H9 (cell line): ENCODE measurements around the gene ATP6V0E1. TPM values are rescaled to one million over a fixed set of nuclear protein-coding genes. Genes with fewer than 3 reads are reported as not detected.

Experiments
- DNase-seq: peaks from one replicate; pipeline ENCODE4 v3.0.0-alpha.2; 2017
- H2AFZ ChIP-seq: one replicate; pipeline ENCODE4 v1.6.1; 2013; ENCODE audit warnings: mild to moderate bottlenecking, low read length, control low read depth, moderate library complexity
- H2AK5ac ChIP-seq: 2 replicates; pipeline ENCODE4 v1.6.1; 2013; ENCODE audit warnings: low read length, control low read depth, mixed read lengths; ENCODE audit not compliant: insufficient read length
- H2BK120ac ChIP-seq: one replicate; pipeline ENCODE4 v1.6.1; 2013; ENCODE audit warnings: low read depth, mild to moderate bottlenecking, low read length, control low read depth, inconsistent platforms; ENCODE audit not compliant: poor library complexity, severe bottlenecking
- H2BK12ac ChIP-seq: 2 replicates; pipeline ENCODE4 v1.6.1; 2013; ENCODE audit warnings: low read length, control low read depth, mixed read lengths, low read depth; ENCODE audit not compliant: insufficient read length
- H2BK15ac ChIP-seq: 2 replicates; pipeline ENCODE4 v1.6.1; 2013; ENCODE audit warnings: low read depth, low read length, control low read depth
- H2BK20ac ChIP-seq: one replicate; pipeline ENCODE4 v1.6.1; 2013; ENCODE audit warnings: low read depth, mild to moderate bottlenecking, low read length, control low read depth, inconsistent platforms; ENCODE audit not compliant: poor library complexity, severe bottlenecking
- H2BK5ac ChIP-seq: 2 replicates; pipeline ENCODE4 v1.6.1; 2013; ENCODE audit warnings: low read length, control low read depth, mixed read lengths; ENCODE audit not compliant: insufficient read length
- H3K14ac ChIP-seq: 2 replicates; pipeline ENCODE4 v1.6.1; 2013; ENCODE audit warnings: low read length, control low read depth; ENCODE audit not compliant: insufficient read depth
- H3K18ac ChIP-seq: 2 replicates; pipeline ENCODE4 v1.6.1; 2013; ENCODE audit warnings: low read depth, mild to moderate bottlenecking, mixed read lengths, low read length, control low read depth; ENCODE audit not compliant: insufficient read length
- H3K23ac ChIP-seq: 2 replicates; pipeline ENCODE4 v1.6.1; 2013; ENCODE audit warnings: low read length, control low read depth, mixed read lengths, low read depth; ENCODE audit not compliant: insufficient read length
- H3K23me2 ChIP-seq: 2 replicates; pipeline ENCODE4 v1.6.1; 2013; ENCODE audit warnings: low read depth, mild to moderate bottlenecking, mixed read lengths, low read length, control low read depth; ENCODE audit not compliant: insufficient read length, poor library complexity, severe bottlenecking
- H3K27ac ChIP-seq: 2 replicates; pipeline ENCODE4 v1.5.1; 2013; ENCODE audit warnings: low read length, control low read depth, mixed read lengths, low read depth; ENCODE audit not compliant: insufficient read length
- H3K27me3 ChIP-seq: 2 replicates; pipeline ENCODE4 v1.6.1; 2013; ENCODE audit warnings: low read length, control low read depth, inconsistent platforms; ENCODE audit not compliant: insufficient read depth
- H3K4ac ChIP-seq: 2 replicates; pipeline ENCODE4 v1.6.1; 2013; ENCODE audit warnings: low read depth, mild to moderate bottlenecking, control low read depth, inconsistent platforms, low read length, moderate library complexity
- H3K4me1 ChIP-seq: 2 replicates; pipeline ENCODE4 v1.6.1; 2013; ENCODE audit warnings: low read length, control low read depth, inconsistent platforms; ENCODE audit not compliant: insufficient read depth
- H3K4me2 ChIP-seq: 2 replicates; pipeline ENCODE4 v1.6.1; 2013; ENCODE audit warnings: low read length, control low read depth, mixed read lengths; ENCODE audit not compliant: insufficient read length, insufficient read depth
- H3K56ac ChIP-seq: 2 replicates; pipeline ENCODE4 v1.6.1; 2013; ENCODE audit warnings: low read depth, mild to moderate bottlenecking, mixed read lengths, low read length, control low read depth; ENCODE audit not compliant: insufficient read length
- H3K79me1 ChIP-seq: 2 replicates; pipeline ENCODE4 v1.6.1; 2013; ENCODE audit warnings: low read depth, mild to moderate bottlenecking, moderate library complexity, low read length, control low read depth, inconsistent platforms; ENCODE audit not compliant: insufficient read depth, poor library complexity, severe bottlenecking
- H3K79me2 ChIP-seq: 2 replicates; pipeline ENCODE4 v1.6.1; 2013; ENCODE audit warnings: low read length, control low read depth, inconsistent platforms; ENCODE audit not compliant: insufficient read depth
- H3K9ac ChIP-seq: 2 replicates; pipeline ENCODE4 v1.6.1; 2013; ENCODE audit warnings: low read length, control low read depth, mixed read lengths; ENCODE audit not compliant: insufficient read length; ENCODE audit errors: extremely low read depth
- H3K9me3 ChIP-seq: one replicate; pipeline ENCODE4 v1.6.1; 2013; ENCODE audit warnings: low read depth, low read length, inconsistent platforms; ENCODE audit not compliant: control insufficient read depth
- H3T11ph ChIP-seq: one replicate; pipeline ENCODE4 v1.6.1; 2013; ENCODE audit warnings: mild to moderate bottlenecking, low read length, control low read depth, inconsistent platforms
- H4K20me1 ChIP-seq: one replicate; pipeline ENCODE4 v1.6.1; 2013; ENCODE audit not compliant: control insufficient read depth, insufficient read length, insufficient read depth
- H4K5ac ChIP-seq: 2 replicates; pipeline ENCODE4 v1.6.1; 2013; ENCODE audit warnings: low read depth, mild to moderate bottlenecking, mixed read lengths, low read length, control low read depth; ENCODE audit not compliant: insufficient read length
- H4K8ac ChIP-seq: replicated peaks from 2 replicates; pipeline ENCODE4 v1.6.1; 2013; ENCODE audit warnings: low read length, control low read depth, mixed read lengths, low read depth; ENCODE audit not compliant: insufficient read length
- H4K91ac ChIP-seq: 2 replicates; pipeline ENCODE4 v1.6.1; 2013; ENCODE audit warnings: low read depth, mild to moderate bottlenecking, moderate library complexity, mixed read lengths, low read length, control low read depth; ENCODE audit not compliant: insufficient read length
- H3K27ac Mint-ChIP-seq, 3 experiments: 2 replicates in 2 of 3; 3 replicates in 1 of 3; pipeline ENCODE4 v1.8.0; 2020 to 2021; ENCODE audit warnings: mixed read lengths in 3 of 3, mild to moderate bottlenecking in 1 of 3, moderate library complexity in 1 of 3
- H3K27me3 Mint-ChIP-seq: 2 replicates; pipeline ENCODE4 v1.8.0; 2021; ENCODE audit warnings: low read depth, mild to moderate bottlenecking, moderate library complexity, mixed read lengths
- H3K36me3 Mint-ChIP-seq, 3 experiments: 2 replicates in 2 of 3; 3 replicates in 1 of 3; pipeline ENCODE4 v1.8.0; 2020 to 2021; ENCODE audit warnings: low read depth in 3 of 3, mixed read lengths in 3 of 3; ENCODE audit not compliant: insufficient read depth in 1 of 3
- H3K4me1 Mint-ChIP-seq, 2 experiments: 2 replicates each; pipeline ENCODE4 v1.8.0; 2020; ENCODE audit warnings: mixed read lengths in 2 of 2
- H3K4me3 Mint-ChIP-seq, 2 experiments: 2 replicates in 1 of 2; 3 replicates in 1 of 2; pipeline ENCODE4 v1.8.0; 2020 to 2021; ENCODE audit warnings: mild to moderate bottlenecking in 2 of 2, mixed read lengths in 2 of 2, moderate library complexity in 1 of 2
- H3K9me3 Mint-ChIP-seq, 2 experiments: 2 replicates in 1 of 2; 3 replicates in 1 of 2; pipeline ENCODE4 v1.8.0; 2020; ENCODE audit warnings: mild to moderate bottlenecking in 2 of 2, mixed read lengths in 2 of 2, moderate library complexity in 1 of 2
- WGBS: extraction: QIAGEN DNeasy Blood & Tissue Kit; methylation state at CpG from one replicate; pipeline ENCODE4 v1.1.7; 2013; ENCODE audit warnings: missing lambda C conversion rate, low lambda C conversion rate, mixed read lengths; ENCODE audit not compliant: insufficient read length; ENCODE audit errors: extremely low coverage; 5-methylcytosine and 5-hydroxymethylcytosine counted together
- total RNA-seq: library from RNA; stranded (reverse); gene quantifications from 2 replicates; pipeline ENCODE4 v1.2.1, GENCODE V29; 2021
- TF ChIP-seq, protein P1 (sequence below): fragments of 200-600 bp; sonication (generic); conservative IDR thresholded peaks from 3 replicates; pipeline ENCODE4 v1.8.0; 2021; ENCODE audit warnings: antibody characterized with exemption, mild to moderate bottlenecking

The ATP6V0E1 gene
- total RNA-seq, 1 experiment from 2014 or later: 101 TPM

GRCh38 chr5:173032730-173033129 lies 49.2 kb downstream of the ATP6V0E1 start:
- no peak overlapping the region for H3K4ac ChIP-seq
- H2BK12ac ChIP-seq: no peak overlapping the region
- WGBS: no CpG with 5 or more reads among the region's 3 CpGs
- H4K5ac ChIP-seq: no peak overlapping the region
- no peak overlapping the region for H3K4me2 ChIP-seq
- H3K27me3 Mint-ChIP-seq: no peaks in the 10 kb centered on the region
- H3K4me1 Mint-ChIP-seq: no peaks in the 10 kb centered on the region
- no peak overlapping the region for H4K8ac ChIP-seq
- no peak overlapping the region for H2BK5ac ChIP-seq
- peaks cover 0 to 17% (median 9%) of the 10 kb centered on the region in 3 experiments; a peak in 6 of 7 replicates for H3K36me3 Mint-ChIP-seq
- H3K27ac ChIP-seq: no peak overlapping the region
- H3K9me3 Mint-ChIP-seq: no peaks in the 10 kb centered on the region
- no peak overlapping the region for H3K14ac ChIP-seq
- no peak overlapping the region for H3K18ac ChIP-seq
- H3K4me1 ChIP-seq: no peaks in the 10 kb centered on the region
- no peak overlapping the region for H3K4me3 Mint-ChIP-seq
- no peaks in the 10 kb centered on the region for H3K23me2 ChIP-seq
- peaks cover 2% of the 10 kb centered on the region; the same call in 1 of the 2 replicates for H3K79me2 ChIP-seq
- no peaks in the 10 kb centered on the region for H3K79me1 ChIP-seq
- H3K23ac ChIP-seq: no peak overlapping the region
- H2BK20ac ChIP-seq: no peak overlapping the region
- H3K9me3 ChIP-seq: no peaks in the 10 kb centered on the region
- H3K27ac Mint-ChIP-seq: no peak overlapping the region
- H4K91ac ChIP-seq: no peak overlapping the region
- no peak overlapping the region for H2AK5ac ChIP-seq
- H3K27me3 ChIP-seq: no peaks in the 10 kb centered on the region
- TF ChIP-seq, protein P1, sequence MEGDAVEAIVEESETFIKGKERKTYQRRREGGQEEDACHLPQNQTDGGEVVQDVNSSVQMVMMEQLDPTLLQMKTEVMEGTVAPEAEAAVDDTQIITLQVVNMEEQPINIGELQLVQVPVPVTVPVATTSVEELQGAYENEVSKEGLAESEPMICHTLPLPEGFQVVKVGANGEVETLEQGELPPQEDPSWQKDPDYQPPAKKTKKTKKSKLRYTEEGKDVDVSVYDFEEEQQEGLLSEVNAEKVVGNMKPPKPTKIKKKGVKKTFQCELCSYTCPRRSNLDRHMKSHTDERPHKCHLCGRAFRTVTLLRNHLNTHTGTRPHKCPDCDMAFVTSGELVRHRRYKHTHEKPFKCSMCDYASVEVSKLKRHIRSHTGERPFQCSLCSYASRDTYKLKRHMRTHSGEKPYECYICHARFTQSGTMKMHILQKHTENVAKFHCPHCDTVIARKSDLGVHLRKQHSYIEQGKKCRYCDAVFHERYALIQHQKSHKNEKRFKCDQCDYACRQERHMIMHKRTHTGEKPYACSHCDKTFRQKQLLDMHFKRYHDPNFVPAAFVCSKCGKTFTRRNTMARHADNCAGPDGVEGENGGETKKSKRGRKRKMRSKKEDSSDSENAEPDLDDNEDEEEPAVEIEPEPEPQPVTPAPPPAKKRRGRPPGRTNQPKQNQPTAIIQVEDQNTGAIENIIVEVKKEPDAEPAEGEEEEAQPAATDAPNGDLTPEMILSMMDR: no peak
- no peak overlapping the region for H3T11ph ChIP-seq
- H3K56ac ChIP-seq: no peak overlapping the region
- no peak overlapping the region for H2BK120ac ChIP-seq
- no peak overlapping the region for H2AFZ ChIP-seq
- no peak overlapping the region for H3K9ac ChIP-seq
- no peak overlapping the region for H2BK15ac ChIP-seq
- DNase-seq: no peak
- no peaks in the 10 kb centered on the region for H4K20me1 ChIP-seq
